Dendritic cell treated with granulocyte-macrophage colony-stimulating factor and Interleukin-4, amounts not matched to agents 40 ng/mL and 50 ng/mL, for 4 days (primary cell): ENCODE results near the gene MYO3B.
"Not testable (repeated sequence)": the region's sequence is repeated elsewhere in the genome, so short reads cannot be mapped to it uniquely, and the experiment has no call there.

ENCODE experiments used
- H3K27ac Mint-ChIP-seq: one replicate; pipeline ENCODE4 v1.8.0; 2022; ENCODE audit warnings: mild to moderate bottlenecking, mixed read lengths
- H3K27me3 Mint-ChIP-seq: one replicate; pipeline ENCODE4 v1.8.0; 2022; ENCODE audit warnings: mild to moderate bottlenecking, mixed read lengths
- H3K36me3 Mint-ChIP-seq: one replicate; pipeline ENCODE4 v1.8.0; 2022; ENCODE audit warnings: low read depth, mixed read lengths
- H3K4me1 Mint-ChIP-seq: one replicate; pipeline ENCODE4 v1.8.0; 2022; ENCODE audit warnings: low read depth, mixed read lengths
- H3K4me3 Mint-ChIP-seq: one replicate; pipeline ENCODE4 v1.8.0; 2022; ENCODE audit warnings: mild to moderate bottlenecking, moderate library complexity, mixed read lengths
- H3K9me3 Mint-ChIP-seq: one replicate; pipeline ENCODE4 v1.8.0; 2022; ENCODE audit warnings: mixed read lengths
- intact Hi-C: fragments of 100-400 bp; cut with micrococcal nuclease; formaldehyde crosslinking; loops from one replicate; pipeline ENCODE4 v1.15.0; 2022

The MYO3B gene

GRCh38 chr2:170336408-170336807 lies 158.5 kb downstream of the MYO3B start:
- H3K36me3 Mint-ChIP-seq: no peaks in the 10 kb centered on the region
- peaks cover 8% of the 10 kb centered on the region for H3K9me3 Mint-ChIP-seq
- no peak overlapping the region for H3K4me3 Mint-ChIP-seq
- H3K27me3 Mint-ChIP-seq: peaks cover 1% of the 10 kb centered on the region
- no peaks in the 10 kb centered on the region for H3K4me1 Mint-ChIP-seq
- no peak overlapping the region for H3K27ac Mint-ChIP-seq
- intact Hi-C loops: no loop called here

- Mint-ChIP-seq H3K36me3 (no peaks in the 10 kb centered on the region), H3K9me3 (peaks cover 2% of the 10 kb centered on the region), H3K4me3 (no peak overlapping the region), H3K4me1 (no peaks in the 10 kb centered on the region), H3K27me3 (peaks cover 1% of the 10 kb centered on the region), H3K27ac (no peak overlapping the region)
- intact Hi-C loops: no loop called here
Observed at GRCh38 chr2:170336916-170337315, 159.0 kb downstream of the MYO3B start.

GRCh38 chr2:170339322-170339721 lies 161.4 kb downstream of the MYO3B start:
- Mint-ChIP-seq H3K36me3 (no peaks in the 10 kb centered on the region), H3K4me3 (no peak overlapping the region), H3K27me3 (peaks cover 1% of the 10 kb centered on the region), H3K4me1 (no peaks in the 10 kb centered on the region), H3K27ac (no peak overlapping the region), H3K9me3 (no peaks in the 10 kb centered on the region)
- intact Hi-C loops: no loop called here

GRCh38 chr2:170339750-170340692 lies 162.1 kb downstream of the MYO3B start:
- Mint-ChIP-seq H3K9me3 (no peaks in the 10 kb centered on the region), H3K36me3 (no peaks in the 10 kb centered on the region), H3K27ac (no peak overlapping the region), H3K4me3 (no peak overlapping the region), H3K4me1 (no peaks in the 10 kb centered on the region), H3K27me3 (peaks cover 1% of the 10 kb centered on the region)
- intact Hi-C loops: no loop called here

- H3K27ac Mint-ChIP-seq: no peak overlapping the region
- intact Hi-C loops: no loop called here
Observed at GRCh38 chr2:170340693-170341068, 162.7 kb downstream of the MYO3B start.

GRCh38 chr2:170341684-170342623 lies 164.0 kb downstream of the MYO3B start:
- no peaks in the 10 kb centered on the region for H3K36me3 Mint-ChIP-seq
- H3K4me1 Mint-ChIP-seq: no peaks in the 10 kb centered on the region
- no peak overlapping the region for H3K4me3 Mint-ChIP-seq
- H3K27ac Mint-ChIP-seq: no peak overlapping the region
- peaks cover 1% of the 10 kb centered on the region for H3K27me3 Mint-ChIP-seq
- no peaks in the 10 kb centered on the region for H3K9me3 Mint-ChIP-seq
- intact Hi-C loops: no loop called here

More at GRCh38 chr2:170340693-170341068, 162.7 kb downstream of the MYO3B start:
- Mint-ChIP-seq H3K27me3 (peaks cover 1% of the 10 kb centered on the region), H3K4me3 (no peak overlapping the region), H3K4me1 (no peaks in the 10 kb centered on the region), H3K9me3 (no peaks in the 10 kb centered on the region), H3K36me3 (no peaks in the 10 kb centered on the region)

GRCh38 chr2:170344663-170345346 lies 166.9 kb downstream of the MYO3B start:
- Mint-ChIP-seq H3K4me3 (no peak overlapping the region), H3K27ac (no peak overlapping the region), H3K4me1 (peaks cover 8% of the 10 kb centered on the region), H3K9me3 (no peaks in the 10 kb centered on the region), H3K27me3 (no peaks in the 10 kb centered on the region), H3K36me3 (no peaks in the 10 kb centered on the region)
- intact Hi-C loops: no loop called here

- no peaks in the 10 kb centered on the region for H3K27me3 Mint-ChIP-seq
- H3K36me3 Mint-ChIP-seq: no peaks in the 10 kb centered on the region
- intact Hi-C loops: no loop called here
- H3K4me1 Mint-ChIP-seq: peaks cover 8% of the 10 kb centered on the region
- H3K27ac Mint-ChIP-seq: no peak overlapping the region
- H3K4me3 Mint-ChIP-seq: no peak overlapping the region
- no peaks in the 10 kb centered on the region for H3K9me3 Mint-ChIP-seq
Observed at GRCh38 chr2:170345607-170346006, 167.7 kb downstream of the MYO3B start.

- H3K27me3 Mint-ChIP-seq, H3K4me1 Mint-ChIP-seq, H3K4me3 Mint-ChIP-seq, H3K9me3 Mint-ChIP-seq, H3K36me3 Mint-ChIP-seq, H3K27ac Mint-ChIP-seq, intact Hi-C loops: not testable (repeated sequence)
Observed at GRCh38 chr2:170349269-170349668, 171.3 kb downstream of the MYO3B start.

- no peaks in the 10 kb centered on the region for H3K9me3 Mint-ChIP-seq
- H3K36me3 Mint-ChIP-seq: no peaks in the 10 kb centered on the region
- peaks cover 8% of the 10 kb centered on the region for H3K4me1 Mint-ChIP-seq
- peaks cover 10% of the 10 kb centered on the region for H3K27me3 Mint-ChIP-seq
- no peak overlapping the region for H3K4me3 Mint-ChIP-seq
- H3K27ac Mint-ChIP-seq: no peak overlapping the region
- intact Hi-C loops: no loop called here
Observed at GRCh38 chr2:170350929-170351826, 173.2 kb downstream of the MYO3B start.

GRCh38 chr2:170353723-170354122 lies 175.8 kb downstream of the MYO3B start:
- H3K27ac Mint-ChIP-seq: no peak overlapping the region
- intact Hi-C loops: no loop called here
- H3K4me1 Mint-ChIP-seq: peaks cover 8% of the 10 kb centered on the region
- H3K4me3 Mint-ChIP-seq: no peak overlapping the region
- no peaks in the 10 kb centered on the region for H3K36me3 Mint-ChIP-seq
- H3K27me3 Mint-ChIP-seq: peaks cover 10% of the 10 kb centered on the region
- no peaks in the 10 kb centered on the region for H3K9me3 Mint-ChIP-seq

- no peaks in the 10 kb centered on the region for H3K9me3 Mint-ChIP-seq
- H3K36me3 Mint-ChIP-seq: no peaks in the 10 kb centered on the region
- H3K27ac Mint-ChIP-seq: no peak overlapping the region
- H3K4me3 Mint-ChIP-seq: no peak overlapping the region
- intact Hi-C loops: no loop called here
- peaks cover 2% of the 10 kb centered on the region for H3K4me1 Mint-ChIP-seq
- peaks cover 12% of the 10 kb centered on the region for H3K27me3 Mint-ChIP-seq
Observed at GRCh38 chr2:170354388-170354787, 176.4 kb downstream of the MYO3B start.
